PC-9 (cell line): ENCODE data around the gene TRAPPC10. TPM values are rescaled to one million over a fixed set of nuclear protein-coding genes. Genes with fewer than 3 reads are reported as not detected.
"Not testable (repeated sequence)": the region's sequence is repeated elsewhere in the genome, so short reads cannot be mapped to it uniquely, and the experiment has no call there.

Experiments used
- BruUV-seq: library from RNA; stranded (reverse); fragments of 400-500 nt; replicated peaks from 2 replicates; lab custom pipeline; 2021; lab: Mats Ljungman, UMichigan
- CTCF ChIA-PET: fragments of 300-600 bp; sonication (Branson Sonifier 250); formaldehyde crosslinking; loops from one replicate; lab custom pipeline; 2022; ENCODE audit warnings: antibody characterized with exemption; lab: Charles Lee
- POLR2A ChIA-PET: fragments of 300-600 bp; sonication (Branson Sonifier 250); formaldehyde crosslinking; loops from one replicate; lab custom pipeline; 2022; ENCODE audit warnings: antibody characterized with exemption; ENCODE audit not compliant: unreplicated experiment; lab: Charles Lee
- DNase-seq, 2 experiments: peaks; one replicate each; pipeline versions ENCODE4 v3.0.0 to v3.0.0-alpha.2; 2015 to 2022; ENCODE audit warnings: mixed read lengths in 1 of 2
- H2AFZ ChIP-seq: fragments of 200-600 bp; sonication (generic); 2 replicates; pipeline ENCODE4 v1.8.1; 2017; ENCODE audit warnings: antibody characterized with exemption
- H3F3A ChIP-seq: fragments of 200-600 bp; sonication (generic); 2 replicates; pipeline ENCODE4 v1.8.1; 2017; ENCODE audit warnings: antibody characterized with exemption, mild to moderate bottlenecking, low read depth; ENCODE audit not compliant: insufficient read depth
- H3K27ac ChIP-seq: fragments of 200-600 bp; sonication (generic); 2 replicates; pipeline ENCODE4 v1.6.1; 2016; ENCODE audit warnings: mixed run types
- H3K27me3 ChIP-seq: fragments of 200-600 bp; sonication (generic); 2 replicates; pipeline ENCODE4 v1.6.1; 2016; ENCODE audit warnings: low read depth, mixed run types; ENCODE audit not compliant: insufficient read depth
- H3K36me3 ChIP-seq: fragments of 200-600 bp; sonication (generic); 2 replicates; pipeline ENCODE4 v1.6.1; 2016; ENCODE audit warnings: low read depth, mixed run types
- H3K4me1 ChIP-seq: fragments of 200-600 bp; sonication (generic); replicated peaks from 2 replicates; pipeline ENCODE4 v1.6.1; 2016; ENCODE audit warnings: mixed run types; ENCODE audit not compliant: insufficient read depth
- H3K4me2 ChIP-seq: fragments of 200-600 bp; sonication (generic); 2 replicates; pipeline ENCODE4 v1.6.1; 2017; ENCODE audit warnings: mixed run types
- H3K4me3 ChIP-seq: fragments of 200-600 bp; sonication (generic); 2 replicates; pipeline ENCODE4 v1.6.1; 2016; ENCODE audit warnings: mixed run types
- H3K79me2 ChIP-seq: fragments of 200-600 bp; sonication (generic); 2 replicates; pipeline ENCODE4 v1.6.1; 2017; ENCODE audit warnings: low read depth, mixed run types
- H3K9me2 ChIP-seq: fragments of 200-600 bp; sonication (generic); 2 replicates; pipeline ENCODE4 v1.8.1; 2017; ENCODE audit warnings: mild to moderate bottlenecking; ENCODE audit not compliant: insufficient read depth
- H3K9me3 ChIP-seq: fragments of 200-600 bp; sonication (generic); 2 replicates; pipeline ENCODE4 v1.8.1; 2016; ENCODE audit warnings: low read depth; ENCODE audit not compliant: insufficient read depth
- H4K20me1 ChIP-seq: fragments of 200-600 bp; sonication (generic); 2 replicates; pipeline ENCODE4 v1.8.1; 2017; ENCODE audit not compliant: insufficient read depth
- intact Hi-C: fragments of 100-400 bp; cut with micrococcal nuclease; formaldehyde crosslinking; loops from one replicate; pipeline ENCODE4 v1.10.0; 2022; ENCODE audit not compliant: unreplicated experiment
- total RNA-seq: library from RNA; stranded (reverse); gene quantifications from 2 replicates; pipeline ENCODE4 v1.2.3, GENCODE V29; 2021

TRAPPC10 gene
- total RNA-seq, 1 experiment from 2014 or later, result 27.2 TPM

DNA sequence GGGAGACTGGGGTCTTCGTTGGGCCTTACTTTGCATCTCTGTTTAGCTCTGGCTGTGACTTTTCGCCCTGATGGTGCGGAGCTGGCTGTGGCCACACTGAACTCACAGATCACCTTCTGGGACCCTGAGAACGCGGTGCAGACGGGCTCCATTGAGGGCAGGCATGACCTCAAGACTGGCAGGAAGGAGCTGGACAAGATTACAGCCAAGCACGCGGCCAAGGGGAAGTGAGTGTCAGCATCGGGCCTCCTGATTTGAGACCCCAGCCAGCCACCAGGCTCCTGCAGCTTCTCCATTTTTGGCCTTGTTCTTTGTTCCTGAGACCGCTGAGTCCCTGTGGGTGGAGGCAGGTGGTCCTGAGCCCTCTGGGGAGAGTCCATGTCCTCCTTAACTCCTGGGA lies 110.0 kb downstream of the TRAPPC10 start:
- H3K79me2 ChIP-seq, H3K9me3 ChIP-seq, H3K27ac ChIP-seq, CTCF ChIA-PET, POLR2A ChIA-PET, H3K36me3 ChIP-seq, H3K4me2 ChIP-seq, H3K27me3 ChIP-seq, BruUV-seq, intact Hi-C loops, H3K4me3 ChIP-seq, H3F3A ChIP-seq, DNase-seq, H3K9me2 ChIP-seq, H4K20me1 ChIP-seq, H3K4me1 ChIP-seq, H2AFZ ChIP-seq: not testable (repeated sequence)

DNA sequence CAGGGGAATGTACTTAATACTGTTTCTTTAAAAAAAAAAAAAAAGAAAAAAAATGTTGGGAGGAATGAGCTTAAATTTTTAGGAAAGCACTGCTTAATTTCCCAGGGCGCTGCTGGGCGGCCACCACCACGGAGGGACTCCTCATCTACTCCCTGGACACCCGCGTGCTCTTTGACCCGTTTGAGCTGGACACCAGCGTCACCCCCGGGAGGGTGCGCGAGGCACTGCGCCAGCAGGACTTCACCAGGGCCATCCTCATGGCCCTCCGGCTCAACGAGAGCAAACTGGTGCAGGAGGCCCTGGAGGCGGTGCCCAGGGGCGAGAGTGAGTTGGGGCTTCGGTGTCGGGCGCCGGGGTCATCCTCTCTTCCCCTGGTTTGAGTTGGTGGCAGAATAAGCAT lies 115.7 kb downstream of the TRAPPC10 start:
- H3K4me3 ChIP-seq, POLR2A ChIA-PET, H3K79me2 ChIP-seq, H3K4me2 ChIP-seq, H2AFZ ChIP-seq, H3K36me3 ChIP-seq, H3K27me3 ChIP-seq, CTCF ChIA-PET, H3F3A ChIP-seq, BruUV-seq, intact Hi-C loops, DNase-seq, H3K9me3 ChIP-seq, H4K20me1 ChIP-seq, H3K4me1 ChIP-seq, H3K27ac ChIP-seq, H3K9me2 ChIP-seq: not testable (repeated sequence)

DNA sequence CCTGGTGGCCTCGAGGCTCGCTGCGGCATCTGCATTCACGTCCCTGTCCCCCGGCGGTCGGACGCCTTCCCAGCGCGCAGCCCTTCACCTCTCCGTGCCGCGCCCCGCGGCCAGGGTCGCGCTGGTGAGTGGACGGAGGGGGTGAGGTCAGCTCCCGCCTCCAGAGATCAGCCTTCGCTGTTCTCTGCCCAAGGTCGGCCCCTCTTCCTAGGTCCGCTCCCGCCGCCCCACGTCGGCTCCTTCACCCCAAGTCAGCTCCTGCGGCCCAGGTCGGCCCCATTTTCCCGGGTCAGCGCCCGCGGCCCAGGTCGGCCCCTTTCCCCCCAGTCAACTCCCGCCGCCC lies 121.6 kb downstream of the TRAPPC10 start:
- intact Hi-C loops, H3F3A ChIP-seq, H3K9me2 ChIP-seq, DNase-seq, H3K36me3 ChIP-seq, H2AFZ ChIP-seq, H3K4me2 ChIP-seq, H3K27me3 ChIP-seq, H3K79me2 ChIP-seq, H3K4me3 ChIP-seq, CTCF ChIA-PET, H3K27ac ChIP-seq, POLR2A ChIA-PET, H3K4me1 ChIP-seq, H3K9me3 ChIP-seq, H4K20me1 ChIP-seq: not testable (repeated sequence)
- BruUV-seq, result TSS peak; percentile 75

DNA sequence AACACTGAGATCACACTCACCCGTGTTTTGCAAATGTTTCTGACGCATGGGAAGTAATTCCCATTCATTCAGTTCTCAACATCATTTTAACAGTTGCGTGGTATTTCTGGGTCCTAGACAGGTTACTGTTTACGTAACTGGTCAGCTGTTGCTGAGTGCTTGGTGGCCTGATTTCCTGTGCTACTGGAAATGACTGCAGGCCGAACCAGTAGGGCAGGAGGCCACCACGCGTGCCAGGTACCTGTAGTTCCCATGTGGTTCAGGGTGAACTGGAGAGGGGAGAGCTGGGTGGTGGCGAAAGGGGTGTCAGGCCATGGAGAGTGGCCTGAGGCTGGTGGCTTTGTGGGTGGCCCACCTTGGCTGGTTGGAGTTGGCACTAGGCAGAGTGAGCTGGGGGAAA lies 122.6 kb downstream of the TRAPPC10 start:
- CTCF ChIA-PET, intact Hi-C loops, BruUV-seq: not testable (repeated sequence)

DNA sequence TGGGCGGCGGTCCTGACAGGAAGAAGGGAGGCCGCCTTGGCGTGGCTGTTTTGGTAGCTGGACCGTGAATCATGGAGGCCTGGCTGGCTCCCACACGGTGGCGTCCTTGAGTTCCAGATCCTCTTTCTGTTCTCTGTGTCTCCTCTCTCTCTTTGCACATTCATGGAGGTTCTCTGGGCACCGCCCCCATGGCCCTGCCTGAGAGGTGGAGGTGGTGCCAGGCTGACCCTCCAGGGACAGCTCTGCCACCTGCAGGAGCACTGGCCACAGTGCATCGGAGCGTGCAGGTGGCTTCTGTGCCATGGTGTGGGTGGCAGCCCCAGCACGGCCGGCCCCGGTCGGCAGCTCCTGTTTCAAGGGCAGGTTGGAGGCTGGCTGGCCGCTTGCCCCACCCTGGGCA lies 125.9 kb downstream of the TRAPPC10 start:
- H4K20me1 ChIP-seq, POLR2A ChIA-PET, H2AFZ ChIP-seq, H3K79me2 ChIP-seq, H3F3A ChIP-seq, CTCF ChIA-PET, H3K9me3 ChIP-seq, H3K4me2 ChIP-seq, H3K27ac ChIP-seq, H3K4me1 ChIP-seq, BruUV-seq, H3K9me2 ChIP-seq, H3K4me3 ChIP-seq, intact Hi-C loops, H3K27me3 ChIP-seq, H3K36me3 ChIP-seq: not testable (repeated sequence)
- DNase-seq, result peak in 1 of 2 experiments; percentile 51

More for the DNA sequence above, 122.6 kb downstream of the TRAPPC10 start:
- H3K79me2 ChIP-seq, H3K9me3 ChIP-seq, H3K4me2 ChIP-seq, H3K27ac ChIP-seq, H4K20me1 ChIP-seq, H2AFZ ChIP-seq, H3K36me3 ChIP-seq, DNase-seq, H3K4me3 ChIP-seq, H3K9me2 ChIP-seq, POLR2A ChIA-PET, H3K27me3 ChIP-seq, H3F3A ChIP-seq, H3K4me1 ChIP-seq: not testable (repeated sequence)

DNA sequence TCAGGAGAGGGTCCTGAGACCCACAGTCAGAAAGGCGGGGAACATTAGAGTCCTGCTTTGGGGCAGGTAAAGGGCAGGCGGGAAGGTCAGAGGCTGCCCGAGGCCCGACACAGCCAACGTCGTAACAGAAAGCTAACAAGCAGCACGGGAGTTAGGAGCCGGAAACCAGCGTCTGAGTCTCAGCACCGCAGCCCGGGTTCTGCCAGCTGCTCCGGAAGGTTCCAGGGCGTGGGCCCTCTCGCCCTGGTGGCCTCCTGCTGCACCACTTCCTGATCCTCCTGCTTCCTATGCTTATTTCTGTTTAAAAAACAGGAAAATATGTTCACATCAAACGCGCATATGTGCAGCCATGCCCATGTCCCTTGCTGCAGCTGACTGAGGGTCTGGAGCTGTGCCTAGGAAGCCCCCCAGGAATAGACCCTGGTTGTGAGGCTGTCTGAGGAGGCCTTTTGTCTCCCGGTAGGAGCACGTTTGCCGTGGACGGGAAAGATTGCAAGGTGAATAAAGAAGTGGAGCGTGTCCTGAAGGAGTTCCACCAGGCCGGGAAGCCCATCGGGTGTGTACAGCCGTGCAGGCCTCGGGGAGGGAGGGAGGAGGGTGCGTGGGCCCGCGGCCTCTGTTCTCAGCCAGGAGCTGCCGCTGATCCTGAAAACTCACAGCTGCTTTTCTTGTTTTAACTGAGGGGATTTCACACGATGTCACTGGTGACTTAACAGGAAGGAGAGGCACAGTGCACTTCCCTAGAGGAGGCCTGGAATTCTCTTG lies 127.9 kb downstream of the TRAPPC10 start:
- CTCF ChIA-PET, H3K27ac ChIP-seq, H3K9me2 ChIP-seq, H3K27me3 ChIP-seq, H3F3A ChIP-seq, H3K4me3 ChIP-seq, H3K9me3 ChIP-seq, H3K4me1 ChIP-seq, BruUV-seq, H4K20me1 ChIP-seq, H3K36me3 ChIP-seq, H3K79me2 ChIP-seq, DNase-seq, intact Hi-C loops, POLR2A ChIA-PET, H3K4me2 ChIP-seq, H2AFZ ChIP-seq: not testable (repeated sequence)

DNA sequence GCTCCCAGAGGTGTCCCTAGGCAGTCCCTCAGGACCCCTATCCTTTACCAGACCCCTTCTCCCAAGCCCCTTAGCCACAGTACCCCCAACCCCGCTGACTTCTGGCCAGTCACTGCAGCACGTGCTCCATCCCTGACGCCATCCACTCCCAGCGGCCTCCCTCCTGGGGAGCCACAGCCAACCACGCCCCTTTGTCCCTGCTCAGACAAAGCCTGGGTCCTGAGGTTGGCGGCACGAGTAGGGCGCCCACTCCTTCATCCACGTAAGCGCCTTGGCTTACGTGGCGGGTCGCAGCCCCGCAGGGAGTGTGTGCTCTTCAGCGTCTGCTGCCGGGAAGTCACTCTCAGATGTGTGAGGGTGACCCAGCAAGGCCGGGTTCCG lies 128.4 kb downstream of the TRAPPC10 start:
- CTCF ChIA-PET, H3K4me3 ChIP-seq, H3K79me2 ChIP-seq, DNase-seq, H4K20me1 ChIP-seq, H3K4me2 ChIP-seq, POLR2A ChIA-PET, H3K9me3 ChIP-seq, H3F3A ChIP-seq, H3K9me2 ChIP-seq, H3K27ac ChIP-seq, H3K27me3 ChIP-seq, H3K36me3 ChIP-seq, BruUV-seq, intact Hi-C loops, H2AFZ ChIP-seq, H3K4me1 ChIP-seq: not testable (repeated sequence)
